Lung (tissue), 12 donors: Measurements from ENCODE around the gene BORCS5. TPM values are rescaled to one million over a fixed set of nuclear protein-coding genes. Genes with fewer than 3 reads are reported as not detected.

Source experiments
- ATAC-seq: fragments of 200-7000 bp; cut with Tn5 transposase; one replicate; pipeline ENCODE4 v1.9.1; 2020; ENCODE audit warnings: moderate number of reproducible peaks; ENCODE audit not compliant: insufficient read depth, low FRiP score
- DNase-seq, 3 donors: peaks; one replicate each; pipeline ENCODE4 v3.0.0-alpha.2; 2013 to 2017
- H3K27ac ChIP-seq, 2 donors: one replicate each; pipeline ENCODE4 v1.5.1; 2013; ENCODE audit warnings: mild to moderate bottlenecking in 2 of 2, moderate library complexity in 2 of 2, control low read depth in 1 of 2, inconsistent platforms in 1 of 2, low read depth in 1 of 2, low read length in 1 of 2
- H3K27me3 ChIP-seq, 3 donors: one replicate each; pipeline ENCODE4 v1.5.1; 2013; ENCODE audit warnings: low read length in 2 of 3; ENCODE audit not compliant: control insufficient read depth in 3 of 3, insufficient read depth in 3 of 3
- H3K36me3 ChIP-seq, 4 donors: one replicate each; pipeline ENCODE4 v1.5.1; 2013; ENCODE audit warnings: low read length in 4 of 4, mild to moderate bottlenecking in 1 of 4, moderate library complexity in 1 of 4; ENCODE audit not compliant: control insufficient read depth in 4 of 4, insufficient read depth in 4 of 4
- H3K4me1 ChIP-seq, 5 donors: one replicate each; pipeline ENCODE4 v1.5.1; 2013; ENCODE audit warnings: low read length in 5 of 5, mild to moderate bottlenecking in 2 of 5, moderate library complexity in 1 of 5; ENCODE audit not compliant: control insufficient read depth in 5 of 5, insufficient read depth in 5 of 5
- H3K4me3 ChIP-seq: one replicate; pipeline ENCODE4 v1.5.1; 2013; ENCODE audit warnings: mild to moderate bottlenecking, control low read depth, moderate library complexity
- H3K9ac ChIP-seq, 2 donors: one replicate each; pipeline ENCODE4 v1.5.1; 2013; ENCODE audit warnings: low read length in 2 of 2, control low read depth in 1 of 2; ENCODE audit not compliant: insufficient read depth in 1 of 2
- H3K9me3 ChIP-seq, 4 donors: one replicate each; pipeline ENCODE4 v1.5.1; 2013; ENCODE audit warnings: low read length in 3 of 4, mild to moderate bottlenecking in 1 of 4, moderate library complexity in 1 of 4; ENCODE audit not compliant: control insufficient read depth in 4 of 4, insufficient read depth in 3 of 4
- CTCF ChIP-seq: IDR thresholded peaks from 2 replicates; pipeline ENCODE4 v1.5.1; 2012; ENCODE audit warnings: mild to moderate bottlenecking; ENCODE audit errors: control extremely low read depth, extremely low read depth
- WGBS, 2 donors: extraction: QIAGEN DNeasy Blood & Tissue Kit; methylation state at CpG; one replicate each; pipeline ENCODE4 v1.1.7; 2013; 5-methylcytosine and 5-hydroxymethylcytosine counted together
- polyA plus RNA-seq, 2 donors: library from polyadenylated mRNA; stranded (reverse); fragments of 200-250 nt; gene quantifications; one replicate each; pipeline ENCODE4 v1.2.1, GENCODE V29; 2013
- total RNA-seq, 2 donors: library from RNA; depleted of rRNA in 1 of 2; stranded (reverse); fragments of >200 nt in 1 of 2; gene quantifications; one replicate each; pipeline ENCODE4 v1.2.1, GENCODE V29; 2014 to 2021
- donor health status: control.
- donor health status: control.
- donor health status: Bipolar disorder and iron deficiency.
- donor health status: healthy.
- donor health status: DM: yes; HTN: yes; CAD: no.

BORCS5 gene
- total and polyA plus RNA-seq, 4 donors: 4.7 to 26.8 (median 10.3) TPM

- Histone ChIP-seq H3K4me3 (no peak overlapping the region), H3K36me3 (peaks cover 0 to 3% (median 2%) of the 10 kb centered on the region in 4 donors), H3K9me3 (peaks cover 0 to 1% (median 0%) of the 10 kb centered on the region in 4 donors), H3K27me3 (no peaks in the 10 kb centered on the region), H3K9ac (peak overlapping the region in 1 of 2 donors; percentile 75), H3K4me1 (peaks cover 0 to 41% (median 14%) of the 10 kb centered on the region in 5 donors), H3K27ac (peak overlapping the region; percentile 39 to 77)
- WGBS, 2 donors: 41 to 64% methylated on average over 11 of the region's 11 CpGs
- no peak for TF ChIP-seq CTCF
- ATAC-seq (peak; percentile 30), DNase-seq (peak in 1 of 3 donors; percentile 69)
Observed at GRCh38 chr12:12505544-12506495, 148.9 kb downstream of the BORCS5 start.

DNA sequence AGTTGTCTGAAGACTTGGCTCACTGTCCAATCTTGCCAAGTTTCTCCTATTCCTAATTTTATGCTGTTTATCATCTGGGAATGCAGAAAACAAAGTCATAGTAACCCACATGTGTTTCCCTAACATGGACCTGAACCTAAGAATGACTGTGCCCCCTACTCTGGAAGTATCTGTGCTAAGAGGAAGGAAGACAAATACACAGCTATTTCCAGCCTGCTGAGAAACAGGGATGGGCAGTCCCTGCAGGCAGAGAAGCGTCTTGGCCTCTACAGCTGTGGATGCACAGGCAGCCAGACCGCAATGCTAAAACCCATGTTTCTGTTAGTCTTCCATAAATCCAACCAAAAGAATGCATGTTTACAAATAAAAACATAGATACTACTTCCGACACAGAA lies 149.6 kb downstream of the BORCS5 start:
- H3K9me3 ChIP-seq: peaks cover 0 to 1% (median 0%) of the 10 kb centered on the region in 4 donors
- DNase-seq: peak; percentile 69 to 82 (median 80)
- no peak for ATAC-seq
- H3K27me3 ChIP-seq: no peaks in the 10 kb centered on the region
- TF ChIP-seq CTCF: no peak
- peak overlapping the region; percentile 55 to 77 for H3K27ac ChIP-seq
- 57 to 59% methylated on average over 3 of the region's 3 CpGs for WGBS, 2 donors
- peaks cover 0 to 3% (median 2%) of the 10 kb centered on the region in 4 donors for H3K36me3 ChIP-seq
- peak overlapping the region in 1 of 2 donors; percentile 75 for H3K9ac ChIP-seq
- peaks cover 0 to 37% (median 14%) of the 10 kb centered on the region in 5 donors for H3K4me1 ChIP-seq
- no peak overlapping the region for H3K4me3 ChIP-seq

GRCh38 chr12:12507121-12507520 lies 150.2 kb downstream of the BORCS5 start:
- TF ChIP-seq CTCF: no peak
- Histone ChIP-seq H3K27me3 (no peaks in the 10 kb centered on the region), H3K36me3 (peaks cover 0 to 7% (median 3%) of the 10 kb centered on the region in 4 donors), H3K9me3 (peaks cover 0 to 1% (median 0%) of the 10 kb centered on the region in 4 donors), H3K9ac (no peak overlapping the region), H3K4me1 (peaks cover 0 to 40% (median 14%) of the 10 kb centered on the region in 5 donors), H3K4me3 (no peak overlapping the region), H3K27ac (peak overlapping the region in 1 of 2 donors; percentile 12)
- DNase-seq (peak in 2 of 3 donors; percentile 32 to 37), ATAC-seq (no peak)
- WGBS, 2 donors: 93 to 94% methylated on average over 1 of the region's 1 CpG
